ENCODE data around the gene SPARC.
"Not testable (repeated sequence)": the region's sequence is repeated elsewhere in the genome, so short reads cannot be mapped to it uniquely, and the experiment has no call there.

SPARC gene

DNA sequence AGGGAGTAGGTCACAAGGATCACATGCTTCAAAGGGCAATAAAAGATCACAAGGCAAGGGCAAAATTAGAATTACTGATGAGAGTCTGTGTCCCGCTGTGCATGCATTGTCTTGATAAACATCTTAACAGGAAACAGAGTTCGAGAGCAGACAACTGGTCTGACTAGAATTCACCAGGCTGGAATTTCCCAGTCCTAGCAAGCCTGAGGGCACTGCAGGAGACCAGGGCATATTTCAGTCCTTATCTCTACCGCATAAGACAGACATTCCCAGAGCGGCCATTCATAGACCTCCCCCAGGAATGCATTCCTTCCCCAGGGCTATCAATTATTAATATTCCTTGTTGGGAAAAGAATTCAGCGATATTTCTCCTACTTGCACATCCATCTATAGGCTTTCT is 42.9 kb upstream of the SPARC start:
- not testable (repeated sequence) for H3K18ac ChIP-seq (ENCODE audit: low read length); H3K4me3 ChIP-seq (ENCODE audit: low read length); H3K27me3 ChIP-seq (ENCODE audit: insufficient read depth, low read length, poor library complexity); H3K36me3 ChIP-seq (ENCODE audit: control insufficient read depth, insufficient read depth, low read length); H3K27ac ChIP-seq (ENCODE audit: low read depth, low read length); H3K9ac ChIP-seq (ENCODE audit: low read length); H3K4me2 ChIP-seq (ENCODE audit: low read length); H3K79me2 ChIP-seq (ENCODE audit: control insufficient read depth, insufficient read depth, low read length); H4K8ac ChIP-seq (ENCODE audit: low read depth, low read length); H2BK15ac ChIP-seq (replicated peaks; ENCODE audit: low read depth); H3K4ac ChIP-seq (ENCODE audit: low read depth, low read length); H3K56ac ChIP-seq (ENCODE audit: low read length); H2BK120ac ChIP-seq (ENCODE audit: low read depth, low read length); H4K5ac ChIP-seq (ENCODE audit: low read length); H3K79me1 ChIP-seq (ENCODE audit: low read length); H3K4me1 ChIP-seq (ENCODE audit: control insufficient read depth, low read depth, low read length); H3K23ac ChIP-seq (ENCODE audit: low read length); H2AK5ac ChIP-seq (ENCODE audit: low read length); H2BK5ac ChIP-seq (ENCODE audit: low read length)
- peak; percentile 70 for DNase-seq
- WGBS (ENCODE audit: extremely low coverage, insufficient coverage, low lambda C conversion rate), result no CpG with 5 or more reads among the region's 5 CpGs

DNA sequence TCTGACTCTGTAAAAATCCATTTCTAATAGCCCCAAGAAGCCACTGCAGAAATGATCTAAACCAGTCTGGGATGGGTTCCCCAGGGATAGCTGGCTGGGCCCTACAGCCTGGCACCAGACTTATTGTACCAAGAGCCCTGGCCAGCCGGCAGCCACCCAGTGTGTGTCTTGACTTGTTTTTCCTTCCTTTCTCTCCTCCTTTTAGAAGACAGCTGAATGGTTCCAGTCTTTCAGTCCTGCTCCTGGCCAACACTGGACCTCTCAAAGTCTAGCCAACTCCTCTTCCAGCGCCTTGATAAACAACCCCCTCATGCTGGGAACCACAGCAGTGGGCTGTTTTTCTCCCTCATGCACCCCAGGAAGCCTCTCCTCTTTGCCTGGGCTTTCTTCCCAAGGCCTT is 37.6 kb upstream of the SPARC start:
- no peak overlapping the region for H2BK120ac ChIP-seq (ENCODE audit: low read depth, low read length)
- no peak overlapping the region for H4K5ac ChIP-seq (ENCODE audit: low read length)
- H3K27ac ChIP-seq (ENCODE audit: low read depth, low read length), result no peak overlapping the region
- no peaks in the 10 kb centered on the region for H3K36me3 ChIP-seq (ENCODE audit: control insufficient read depth, insufficient read depth, low read length)
- no peak overlapping the region for H2AK5ac ChIP-seq (ENCODE audit: low read length)
- H3K4me1 ChIP-seq (ENCODE audit: control insufficient read depth, low read depth, low read length), result peaks cover 4% of the 10 kb centered on the region
- no peak overlapping the region for H2BK5ac ChIP-seq (ENCODE audit: low read length)
- no CpG with 5 or more reads among the region's 2 CpGs for WGBS (ENCODE audit: extremely low coverage, insufficient coverage, low lambda C conversion rate)
- H3K4me2 ChIP-seq (ENCODE audit: low read length), result no peak overlapping the region
- H3K9ac ChIP-seq (ENCODE audit: low read length), result no peak overlapping the region
- no peak overlapping the region for H4K8ac ChIP-seq (ENCODE audit: low read depth, low read length)
- no peak overlapping the region for H3K18ac ChIP-seq (ENCODE audit: low read length)
- DNase-seq, result no peak
- no peak overlapping the region for H2BK15ac ChIP-seq (replicated peaks; ENCODE audit: low read depth)
- H3K79me2 ChIP-seq (ENCODE audit: control insufficient read depth, insufficient read depth, low read length), result no peaks in the 10 kb centered on the region
- no peak overlapping the region for H3K4ac ChIP-seq (ENCODE audit: low read depth, low read length)
- H3K27me3 ChIP-seq (ENCODE audit: insufficient read depth, low read length, poor library complexity), result no peaks in the 10 kb centered on the region
- H3K79me1 ChIP-seq (ENCODE audit: low read length), result no peaks in the 10 kb centered on the region
- H3K4me3 ChIP-seq (ENCODE audit: low read length), result no peak overlapping the region
- no peak overlapping the region for H3K56ac ChIP-seq (ENCODE audit: low read length)
- H3K23ac ChIP-seq (ENCODE audit: low read length), result no peak overlapping the region

DNA sequence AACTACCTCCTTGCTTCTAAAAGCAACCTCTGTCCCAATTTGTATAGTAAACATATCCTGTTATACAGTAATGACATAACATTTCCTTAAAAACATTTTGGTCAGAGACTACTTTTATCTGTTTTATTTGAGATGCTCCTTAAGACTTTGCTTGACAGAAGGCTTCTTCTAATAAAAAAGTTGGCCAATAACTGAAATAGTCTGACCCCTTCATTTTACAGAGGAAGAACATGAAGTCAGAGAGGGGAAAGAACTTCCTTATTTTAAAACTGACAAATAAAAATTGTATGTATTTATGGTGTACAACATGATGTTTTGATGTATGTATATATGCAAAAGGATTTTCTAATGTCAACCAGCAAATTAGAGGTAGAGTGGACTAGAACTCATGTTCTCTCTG is 35.8 kb upstream of the SPARC start:
- H3K36me3 ChIP-seq (ENCODE audit: control insufficient read depth, insufficient read depth, low read length), result no peaks in the 10 kb centered on the region
- no peaks in the 10 kb centered on the region for H3K79me1 ChIP-seq (ENCODE audit: low read length)
- no peak overlapping the region for H3K9ac ChIP-seq (ENCODE audit: low read length)
- H2BK15ac ChIP-seq (replicated peaks; ENCODE audit: low read depth), result no peak overlapping the region
- DNase-seq, result no peak
- no peak overlapping the region for H3K4me3 ChIP-seq (ENCODE audit: low read length)
- H3K4ac ChIP-seq (ENCODE audit: low read depth, low read length), result no peak overlapping the region
- H3K56ac ChIP-seq (ENCODE audit: low read length), result no peak overlapping the region
- no peaks in the 10 kb centered on the region for H3K27me3 ChIP-seq (ENCODE audit: insufficient read depth, low read length, poor library complexity)
- H4K8ac ChIP-seq (ENCODE audit: low read depth, low read length), result no peak overlapping the region
- H3K18ac ChIP-seq (ENCODE audit: low read length), result no peak overlapping the region
- H3K4me1 ChIP-seq (ENCODE audit: control insufficient read depth, low read depth, low read length), result peaks cover 8% of the 10 kb centered on the region
- no peaks in the 10 kb centered on the region for H3K79me2 ChIP-seq (ENCODE audit: control insufficient read depth, insufficient read depth, low read length)
- no peak overlapping the region for H3K23ac ChIP-seq (ENCODE audit: low read length)
- H3K27ac ChIP-seq (ENCODE audit: low read depth, low read length), result no peak overlapping the region
- H2AK5ac ChIP-seq (ENCODE audit: low read length), result no peak overlapping the region
- H2BK120ac ChIP-seq (ENCODE audit: low read depth, low read length), result no peak overlapping the region
- no peak overlapping the region for H2BK5ac ChIP-seq (ENCODE audit: low read length)
- no peak overlapping the region for H3K4me2 ChIP-seq (ENCODE audit: low read length)
- no peak overlapping the region for H4K5ac ChIP-seq (ENCODE audit: low read length)

GRCh38 chr5:151721812-151722391 is 35.2 kb upstream of the SPARC start:
- H3K36me3 ChIP-seq (ENCODE audit: control insufficient read depth, insufficient read depth, low read length), result no peaks in the 10 kb centered on the region
- H2BK15ac ChIP-seq (replicated peaks; ENCODE audit: low read depth), result no peak overlapping the region
- H3K56ac ChIP-seq (ENCODE audit: low read length), result peak overlapping the region; percentile 1
- H3K4me2 ChIP-seq (ENCODE audit: low read length), result no peak overlapping the region
- H3K27ac ChIP-seq (ENCODE audit: low read depth, low read length), result no peak overlapping the region
- no peaks in the 10 kb centered on the region for H3K79me2 ChIP-seq (ENCODE audit: control insufficient read depth, insufficient read depth, low read length)
- H2BK120ac ChIP-seq (ENCODE audit: low read depth, low read length), result no peak overlapping the region
- H3K79me1 ChIP-seq (ENCODE audit: low read length), result no peaks in the 10 kb centered on the region
- no peak overlapping the region for H3K23ac ChIP-seq (ENCODE audit: low read length)
- H2BK5ac ChIP-seq (ENCODE audit: low read length), result no peak overlapping the region
- no peak overlapping the region for H3K4me3 ChIP-seq (ENCODE audit: low read length)
- H4K5ac ChIP-seq (ENCODE audit: low read length), result no peak overlapping the region
- no peak overlapping the region for H3K9ac ChIP-seq (ENCODE audit: low read length)
- no peak overlapping the region for H3K4ac ChIP-seq (ENCODE audit: low read depth, low read length)
- H3K4me1 ChIP-seq (ENCODE audit: control insufficient read depth, low read depth, low read length), result peaks cover 10% of the 10 kb centered on the region
- H3K27me3 ChIP-seq (ENCODE audit: insufficient read depth, low read length, poor library complexity), result no peaks in the 10 kb centered on the region
- no peak overlapping the region for H4K8ac ChIP-seq (ENCODE audit: low read depth, low read length)
- H3K18ac ChIP-seq (ENCODE audit: low read length), result no peak overlapping the region
- no peak for DNase-seq
- H2AK5ac ChIP-seq (ENCODE audit: low read length), result no peak overlapping the region

DNA sequence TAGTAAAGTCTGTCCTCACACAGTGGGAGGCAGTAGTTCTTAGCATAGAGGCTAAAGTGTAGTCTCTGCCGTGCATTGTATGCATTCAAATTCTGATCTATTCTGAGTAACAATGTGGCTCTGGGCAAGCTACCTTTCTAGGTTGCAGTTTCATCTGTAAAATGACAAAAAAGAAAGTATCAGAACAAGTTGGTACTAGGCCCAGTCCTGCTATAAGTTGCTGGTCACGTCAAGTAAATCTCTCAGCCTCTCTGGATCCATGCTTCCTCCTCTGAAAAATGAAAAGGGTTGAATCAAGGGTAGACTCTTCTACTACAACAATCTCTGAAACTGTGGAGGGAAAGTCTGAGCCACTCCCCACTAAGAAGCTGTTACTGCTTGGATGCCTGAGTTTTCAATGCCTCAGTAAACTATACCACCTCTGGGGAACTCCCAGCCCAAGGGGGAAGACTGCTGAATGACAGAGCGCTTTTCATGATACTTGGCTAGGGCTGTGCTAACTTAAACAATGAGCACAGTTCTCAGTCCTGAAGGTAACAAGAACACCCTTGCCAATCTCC is 34.5 kb upstream of the SPARC start:
- Histone ChIP-seq H4K8ac (ENCODE audit: low read depth, low read length) (no peak overlapping the region), H3K56ac (ENCODE audit: low read length) (peak overlapping the region; percentile 40), H3K23ac (ENCODE audit: low read length) (no peak overlapping the region), H2BK120ac (ENCODE audit: low read depth, low read length) (peak overlapping the region; percentile 68), H3K36me3 (ENCODE audit: control insufficient read depth, insufficient read depth, low read length) (no peaks in the 10 kb centered on the region), H2BK15ac (replicated peaks; ENCODE audit: low read depth) (peak overlapping the region; percentile 21), H3K4me1 (ENCODE audit: control insufficient read depth, low read depth, low read length) (peaks cover 10% of the 10 kb centered on the region), H3K9ac (ENCODE audit: low read length) (peak overlapping the region; percentile 27), H4K5ac (ENCODE audit: low read length) (peak overlapping the region; percentile 88), H3K79me1 (ENCODE audit: low read length) (no peaks in the 10 kb centered on the region), H3K4me2 (ENCODE audit: low read length) (no peak overlapping the region), H3K18ac (ENCODE audit: low read length) (peak overlapping the region; percentile 54), H2BK5ac (ENCODE audit: low read length) (peak overlapping the region; percentile 7), H3K27me3 (ENCODE audit: insufficient read depth, low read length, poor library complexity) (no peaks in the 10 kb centered on the region), H3K79me2 (ENCODE audit: control insufficient read depth, insufficient read depth, low read length) (no peaks in the 10 kb centered on the region), H3K27ac (ENCODE audit: low read depth, low read length) (no peak overlapping the region), H2AK5ac (ENCODE audit: low read length) (no peak overlapping the region), H3K4me3 (ENCODE audit: low read length) (no peak overlapping the region), H3K4ac (ENCODE audit: low read depth, low read length) (no peak overlapping the region)
- peak; percentile 52 for DNase-seq
- WGBS (ENCODE audit: extremely low coverage, insufficient coverage, low lambda C conversion rate), result no CpG with 5 or more reads among the region's 3 CpGs

DNA sequence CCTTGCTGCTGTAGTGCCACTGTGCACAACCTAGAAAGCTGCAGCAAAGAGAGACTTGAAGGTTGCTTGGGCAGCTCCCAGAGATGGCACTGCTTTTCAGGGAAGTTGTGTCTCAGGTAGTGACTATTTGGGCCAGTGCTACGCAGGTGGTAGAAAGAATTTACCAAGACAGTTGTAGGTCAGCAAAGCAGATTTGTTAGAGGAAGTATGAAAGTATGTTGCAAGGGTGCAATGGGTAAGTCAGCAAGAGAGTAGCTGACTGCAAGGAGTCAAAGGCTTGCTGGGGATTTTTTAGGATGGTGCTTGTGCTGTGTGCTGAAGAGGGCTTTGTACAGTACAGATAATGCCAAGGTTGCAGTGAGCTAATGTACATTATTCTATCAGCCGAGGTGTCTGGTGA is 33.5 kb upstream of the SPARC start:
- Histone ChIP-seq H3K4ac (ENCODE audit: low read depth, low read length) (peak overlapping the region; percentile 1), H3K36me3 (ENCODE audit: control insufficient read depth, insufficient read depth, low read length) (no peaks in the 10 kb centered on the region), H4K5ac (ENCODE audit: low read length) (no peak overlapping the region), H2BK120ac (ENCODE audit: low read depth, low read length) (no peak overlapping the region), H3K56ac (ENCODE audit: low read length) (no peak overlapping the region), H2BK15ac (replicated peaks; ENCODE audit: low read depth) (no peak overlapping the region), H2AK5ac (ENCODE audit: low read length) (no peak overlapping the region), H3K27me3 (ENCODE audit: insufficient read depth, low read length, poor library complexity) (no peaks in the 10 kb centered on the region), H3K79me1 (ENCODE audit: low read length) (no peaks in the 10 kb centered on the region), H3K4me2 (ENCODE audit: low read length) (no peak overlapping the region), H2BK5ac (ENCODE audit: low read length) (no peak overlapping the region), H3K23ac (ENCODE audit: low read length) (no peak overlapping the region), H4K8ac (ENCODE audit: low read depth, low read length) (no peak overlapping the region), H3K18ac (ENCODE audit: low read length) (no peak overlapping the region), H3K27ac (ENCODE audit: low read depth, low read length) (no peak overlapping the region), H3K4me1 (ENCODE audit: control insufficient read depth, low read depth, low read length) (peaks cover 10% of the 10 kb centered on the region), H3K79me2 (ENCODE audit: control insufficient read depth, insufficient read depth, low read length) (no peaks in the 10 kb centered on the region), H3K4me3 (ENCODE audit: low read length) (no peak overlapping the region), H3K9ac (ENCODE audit: low read length) (no peak overlapping the region)
- no CpG with 5 or more reads among the region's 2 CpGs for WGBS (ENCODE audit: extremely low coverage, insufficient coverage, low lambda C conversion rate)
- DNase-seq, result no peak
